Stimulated activated CD4-positive, alpha-beta T cell treated with anti-CD3 and anti-CD28 coated beads, Interleukin-12 subunit alpha, Interleukin-12 subunit beta, amount 100 ng/mL, for 48 hours (primary cell): ENCODE measurements around the gene STK17A.
"Not testable (repeated sequence)": the region's sequence is repeated elsewhere in the genome, so short reads cannot be mapped to it uniquely, and the experiment has no call there.

ENCODE experiments used
- DNase-seq, 3 donors: peaks; one replicate each; pipeline ENCODE4 v3.0.0-alpha.2; 2020; ENCODE audit warnings: low read depth in 2 of 3, low spot score in 1 of 3

The STK17A gene

GRCh38 chr7:43594020-43594419 lies 11.1 kb downstream of the STK17A start:
- no peak for DNase-seq

GRCh38 chr7:43596426-43596825 lies 13.5 kb downstream of the STK17A start:
- DNase-seq: not testable (repeated sequence)

GRCh38 chr7:43600056-43600455 lies 17.1 kb downstream of the STK17A start:
- DNase-seq: no peak

DNA sequence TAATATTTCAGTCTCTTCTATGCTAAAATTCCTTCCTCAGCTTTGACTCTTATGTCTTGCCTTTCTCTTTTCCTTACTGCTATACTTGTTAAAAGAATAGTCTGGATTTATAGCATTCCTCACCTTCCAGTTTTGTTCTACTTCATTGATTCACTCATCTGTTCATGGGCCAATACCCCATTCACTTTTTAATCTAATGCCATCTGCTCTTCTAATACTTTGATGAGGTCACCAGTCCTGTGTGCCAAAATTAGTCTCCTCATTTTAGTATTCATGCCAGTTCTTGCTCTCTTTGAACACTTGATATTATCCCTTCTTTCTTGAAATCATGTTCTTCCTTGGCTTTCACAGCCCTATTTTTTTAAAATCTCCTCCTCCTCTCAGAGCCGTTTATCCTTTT lies 19.3 kb downstream of the STK17A start:
- no peak for DNase-seq

GRCh38 chr7:43604251-43604650 lies 21.3 kb downstream of the STK17A start:
- no peak for DNase-seq

DNA sequence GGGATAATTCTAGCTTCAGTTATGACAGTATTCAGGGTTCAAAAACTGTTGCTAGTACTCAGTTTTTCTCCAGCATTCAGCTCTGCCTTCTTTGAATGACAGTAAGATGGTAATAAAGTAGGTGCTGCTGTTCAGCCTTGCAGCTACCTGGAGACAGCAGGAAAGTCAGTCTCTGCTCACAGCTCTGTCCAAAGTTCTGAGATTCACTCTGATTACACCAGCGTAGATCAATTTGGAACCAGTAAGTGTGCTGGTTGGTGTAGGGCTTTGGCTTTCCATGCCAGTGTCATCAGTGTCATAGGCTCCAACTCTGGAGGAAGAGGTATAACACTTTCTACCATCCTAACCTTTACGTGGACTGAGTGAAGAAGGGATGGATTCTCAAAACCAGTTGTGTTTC lies 26.2 kb downstream of the STK17A start:
- DNase-seq: no peak

DNA sequence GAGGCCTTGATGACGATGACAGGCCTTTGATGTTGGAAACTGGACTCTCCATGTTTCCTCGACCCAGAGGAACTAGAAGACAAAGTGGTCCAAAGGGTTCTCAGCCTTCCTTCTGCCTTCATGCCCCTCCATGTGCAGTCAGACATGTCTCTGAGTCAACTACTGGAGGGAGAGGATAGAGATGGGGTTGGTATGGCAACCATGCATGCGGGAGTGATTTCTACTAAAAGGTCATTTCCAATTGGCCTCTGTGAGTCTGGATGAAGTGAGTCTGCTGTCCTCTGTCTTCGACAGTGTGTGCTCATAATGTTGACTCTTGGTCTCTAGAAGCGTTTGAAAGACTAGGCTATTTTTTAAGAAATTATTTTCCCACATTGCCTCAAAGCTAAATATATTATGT lies 29.2 kb downstream of the STK17A start:
- no peak for DNase-seq

DNA sequence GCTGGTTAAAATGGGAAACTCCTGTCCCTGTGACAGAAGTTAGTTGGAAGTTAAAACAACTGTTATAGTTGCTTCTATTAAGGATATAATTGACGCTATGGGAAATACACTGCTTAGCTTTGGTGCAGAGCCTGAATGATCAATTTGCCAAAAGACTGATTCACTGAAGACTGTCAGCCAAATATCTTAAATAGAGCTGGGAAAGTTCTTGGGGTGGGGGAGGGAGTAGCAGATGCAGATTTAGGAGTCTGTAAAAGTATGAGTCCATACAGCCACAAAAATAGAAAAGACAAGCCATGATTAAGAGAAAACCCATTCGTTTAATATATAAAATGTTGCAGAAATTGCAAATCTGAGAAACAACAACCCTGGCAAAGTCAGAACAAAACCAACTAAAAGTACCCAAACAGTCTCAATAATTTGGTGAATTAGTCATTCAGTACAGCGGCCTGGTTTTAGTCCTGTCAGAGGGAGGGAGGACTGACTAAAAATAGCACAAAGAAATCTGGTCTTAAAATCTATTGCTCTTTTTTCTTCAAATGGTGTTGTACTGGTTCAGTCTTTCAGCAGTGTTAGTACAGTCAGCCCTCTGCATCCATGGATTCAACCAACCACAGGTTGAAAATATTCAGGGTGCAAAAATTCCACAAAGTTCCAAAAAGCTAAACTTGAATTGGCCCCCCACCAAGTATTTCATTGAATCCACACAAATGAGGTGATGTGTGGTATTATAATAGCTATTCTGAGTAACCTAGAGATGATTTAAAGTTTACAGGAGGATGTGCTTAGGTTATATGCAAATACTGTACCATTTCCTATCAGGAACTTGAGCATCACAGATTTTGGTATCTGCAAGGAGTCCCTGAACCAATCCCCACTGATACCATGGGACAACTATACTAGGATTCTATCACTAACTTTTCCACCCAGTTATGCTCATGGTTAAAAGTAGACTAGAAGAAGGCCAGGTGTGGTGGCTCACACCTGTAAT lies 30.0 kb downstream of the STK17A start:
- peak in 1 of 3 donors; percentile 29 for DNase-seq

- no peak for DNase-seq
Observed at GRCh38 chr7:43615558-43616145, 32.7 kb downstream of the STK17A start.

- no peak for DNase-seq
Observed at GRCh38 chr7:43616977-43617376, 34.1 kb downstream of the STK17A start.

DNA sequence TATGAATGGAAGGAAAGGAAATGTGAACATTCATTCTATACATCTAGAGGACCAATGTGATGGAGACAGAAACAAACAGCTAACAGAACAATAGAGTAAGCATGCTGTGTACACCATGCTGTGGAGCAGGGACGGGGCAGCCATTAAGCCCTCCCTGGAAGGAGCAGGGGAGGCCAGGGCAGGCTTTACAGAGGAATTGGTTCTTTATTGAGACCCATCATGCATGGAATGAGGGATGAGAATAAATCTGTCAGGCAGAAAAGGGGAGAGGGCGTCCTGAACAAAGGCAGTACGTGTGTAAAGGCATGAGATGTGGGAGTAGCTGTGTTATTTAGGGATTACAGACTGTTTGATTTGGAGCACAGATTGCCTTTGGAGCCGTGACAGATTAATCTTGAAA lies 35.2 kb downstream of the STK17A start:
- no peak for DNase-seq

DNA sequence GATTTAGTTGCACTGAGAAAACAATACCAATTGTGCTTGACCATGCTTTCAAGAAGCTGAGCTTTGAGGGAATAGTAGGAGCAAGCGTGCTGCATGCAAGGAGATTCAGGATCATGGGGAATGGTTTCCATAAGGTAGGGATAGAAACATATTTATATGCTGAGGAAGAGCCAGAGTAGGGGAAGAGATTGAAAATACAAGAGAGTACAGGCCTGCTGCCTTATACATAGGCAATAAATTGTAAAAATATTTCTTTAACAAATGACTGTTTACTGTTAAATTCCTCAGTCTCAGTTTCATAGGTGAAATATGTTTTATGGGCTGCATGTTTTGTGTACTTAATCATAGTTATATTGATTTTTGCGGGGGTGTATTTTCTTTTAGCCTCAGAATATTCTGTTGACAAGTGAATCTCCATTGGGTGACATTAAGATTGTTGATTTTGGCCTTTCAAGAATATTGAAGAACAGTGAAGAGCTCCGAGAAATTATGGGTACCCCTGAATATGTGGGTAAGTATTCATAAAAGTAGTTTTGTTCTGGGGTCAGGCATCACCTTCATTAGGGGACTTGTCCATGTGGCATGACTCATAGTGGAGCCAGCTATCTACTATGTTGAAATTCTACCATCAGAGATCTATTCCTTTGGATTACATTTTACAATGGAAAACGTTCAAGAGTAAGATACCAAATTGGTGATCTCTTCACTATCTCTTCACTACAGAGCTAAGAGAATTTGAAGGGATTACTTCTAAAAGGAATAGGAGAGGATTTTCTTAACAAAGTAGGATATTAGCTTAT lies 36.5 kb downstream of the STK17A start:
- no peak for DNase-seq

GRCh38 chr7:43621729-43622448 lies 39.0 kb downstream of the STK17A start:
- DNase-seq: no peak

- no peak for DNase-seq
Observed at GRCh38 chr7:43624156-43624555, 41.2 kb downstream of the STK17A start.

GRCh38 chr7:43625453-43625852 lies 42.5 kb downstream of the STK17A start:
- DNase-seq: no peak

DNA sequence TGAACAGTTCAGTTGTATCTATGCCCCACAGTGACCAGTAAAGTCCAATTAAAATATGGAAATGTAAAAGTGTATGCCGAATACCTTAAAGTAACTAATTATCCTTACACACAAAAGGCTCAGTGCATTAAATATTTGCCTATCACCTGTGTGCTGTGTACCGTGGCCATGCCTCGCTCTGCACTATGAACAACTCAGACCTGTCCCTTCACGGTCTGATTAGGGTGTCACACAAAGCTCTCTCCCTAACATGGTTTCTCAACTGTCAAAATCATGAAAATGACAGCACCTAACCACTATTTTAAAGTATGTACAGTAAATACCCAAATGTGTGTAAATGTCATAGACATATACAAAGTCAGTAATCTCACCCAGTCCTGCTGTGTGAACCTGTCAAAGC lies 43.1 kb downstream of the STK17A start:
- DNase-seq: no peak

DNA sequence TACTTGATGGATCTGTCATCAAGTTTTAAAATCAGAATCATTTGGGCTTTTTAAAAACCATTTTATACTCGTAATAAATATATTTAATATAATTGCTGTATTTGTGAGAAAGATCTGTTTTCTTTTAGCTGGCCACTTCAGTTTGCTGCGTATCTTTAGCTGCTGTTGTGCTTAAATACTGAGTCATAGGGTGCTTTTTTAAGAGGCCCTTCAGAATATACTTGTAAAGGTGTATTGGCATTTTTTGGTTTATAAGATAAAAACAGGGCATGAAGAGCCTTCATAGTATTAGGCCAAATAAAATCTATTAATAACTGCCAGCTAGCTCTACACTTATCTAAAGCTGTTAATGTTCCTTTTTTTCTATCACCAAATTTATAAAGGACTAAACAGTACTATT lies 43.8 kb downstream of the STK17A start:
- DNase-seq: no peak

DNA sequence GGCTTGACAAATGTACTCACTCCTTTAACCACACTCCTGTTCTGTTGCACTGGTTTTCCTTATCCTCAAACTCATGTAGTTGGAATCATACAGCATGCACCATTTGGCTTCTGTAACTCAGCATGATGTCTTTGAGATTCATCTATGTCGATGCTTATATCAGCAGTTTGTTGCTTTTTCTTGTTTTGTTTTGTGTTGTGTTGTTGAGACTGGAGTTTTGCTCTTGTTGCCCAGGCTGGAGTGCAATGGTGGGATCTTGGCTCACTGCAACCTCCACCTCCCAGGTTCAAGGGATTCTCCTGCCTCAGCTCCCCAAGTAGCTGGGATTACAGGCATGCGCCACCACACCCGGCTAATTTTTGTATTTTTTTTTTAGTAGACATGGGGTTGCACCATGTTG lies 44.9 kb downstream of the STK17A start:
- not testable (repeated sequence) for DNase-seq

DNA sequence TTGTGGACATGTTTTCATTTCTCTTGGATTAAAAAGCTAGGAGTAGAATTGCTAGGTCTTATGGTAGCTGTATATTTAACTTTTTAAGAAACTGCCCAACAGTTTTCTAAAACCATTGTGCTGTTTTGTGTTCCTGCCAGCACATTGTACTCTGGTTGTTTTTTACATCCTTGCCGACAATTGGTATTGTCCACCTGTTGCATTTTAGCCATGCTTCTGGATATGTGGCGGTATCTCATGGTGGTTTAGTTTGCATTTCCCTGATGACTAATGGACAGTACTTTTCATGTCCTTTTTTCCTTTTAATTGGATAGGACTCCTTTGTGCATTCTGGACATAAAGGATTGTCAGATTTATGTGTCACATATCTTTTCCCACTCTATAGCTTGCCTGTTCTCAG lies 45.5 kb downstream of the STK17A start:
- no peak for DNase-seq

DNA sequence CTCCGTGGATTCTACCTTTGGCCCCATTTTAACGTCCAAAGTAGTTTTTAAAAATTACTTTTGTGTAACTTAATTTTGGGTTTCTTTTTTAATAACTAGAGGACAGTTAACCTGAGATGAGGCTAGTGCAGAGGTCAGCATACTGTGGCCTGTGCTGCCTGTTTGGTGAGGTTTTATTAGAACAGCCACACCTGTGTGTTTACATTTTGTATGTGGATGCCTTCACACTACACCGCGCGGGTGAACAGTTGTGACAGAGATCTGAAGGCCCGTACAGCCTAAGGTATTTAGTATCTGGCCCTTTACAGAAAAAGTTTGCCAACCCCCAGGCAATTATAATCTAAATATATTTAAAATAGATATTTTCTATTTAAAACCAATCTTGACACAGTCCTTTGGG lies 46.9 kb downstream of the STK17A start:
- no peak for DNase-seq

GRCh38 chr7:43630482-43630881 lies 47.6 kb downstream of the STK17A start:
- DNase-seq: no peak
